Left colon (tissue), 2 donors: Measurements from ENCODE around the gene WNT7B. TPM values are rescaled to one million over a fixed set of nuclear protein-coding genes. Genes with fewer than 3 reads are reported as not detected.

Experiments used
- ATAC-seq: fragments of 200-7000 bp; cut with Tn5 transposase; one replicate; pipeline ENCODE4 v1.9.1; 2020; ENCODE audit warnings: mild to moderate bottlenecking, moderate library complexity
- DNase-seq, 2 donors: peaks; one replicate each; pipeline ENCODE4 v3.0.0-alpha.2; 2020
- intact Hi-C, 2 donors: fragments of 100-400 bp; cut with DNase I in 1 of 2; cut with micrococcal nuclease in 1 of 2; formaldehyde crosslinking; loops; one replicate each; pipeline versions ENCODE4 v1.11.2 to v1.14.0; 2022; cut with DNase I, micrococcal nuclease
- total RNA-seq, 2 donors: library from RNA; stranded (reverse); fragmentation: NEBNext Ultra II Directional; extraction: Animal tissue kit (Norgen Biotek cat#: 25700); gene quantifications; one replicate each; pipeline ENCODE4 v1.2.1, GENCODE V29; 2021
- donor health status: DM: no; HTN: no; CAD: no.
- donor health status: DM: yes; HTN: yes; CAD: no.

The WNT7B gene
- total RNA-seq, 2 donors from 2014 or later, result not detected

GRCh38 chr22:45999379-45999971, 22.5 kb upstream of the WNT7B start:
- DNase-seq, result no peak
- intact Hi-C loops, result loop anchor here (10.0 kb wide), 1 partner anchor 315 kb away; no protein-coding TSS in a partner anchor
- no peak for ATAC-seq

DNA sequence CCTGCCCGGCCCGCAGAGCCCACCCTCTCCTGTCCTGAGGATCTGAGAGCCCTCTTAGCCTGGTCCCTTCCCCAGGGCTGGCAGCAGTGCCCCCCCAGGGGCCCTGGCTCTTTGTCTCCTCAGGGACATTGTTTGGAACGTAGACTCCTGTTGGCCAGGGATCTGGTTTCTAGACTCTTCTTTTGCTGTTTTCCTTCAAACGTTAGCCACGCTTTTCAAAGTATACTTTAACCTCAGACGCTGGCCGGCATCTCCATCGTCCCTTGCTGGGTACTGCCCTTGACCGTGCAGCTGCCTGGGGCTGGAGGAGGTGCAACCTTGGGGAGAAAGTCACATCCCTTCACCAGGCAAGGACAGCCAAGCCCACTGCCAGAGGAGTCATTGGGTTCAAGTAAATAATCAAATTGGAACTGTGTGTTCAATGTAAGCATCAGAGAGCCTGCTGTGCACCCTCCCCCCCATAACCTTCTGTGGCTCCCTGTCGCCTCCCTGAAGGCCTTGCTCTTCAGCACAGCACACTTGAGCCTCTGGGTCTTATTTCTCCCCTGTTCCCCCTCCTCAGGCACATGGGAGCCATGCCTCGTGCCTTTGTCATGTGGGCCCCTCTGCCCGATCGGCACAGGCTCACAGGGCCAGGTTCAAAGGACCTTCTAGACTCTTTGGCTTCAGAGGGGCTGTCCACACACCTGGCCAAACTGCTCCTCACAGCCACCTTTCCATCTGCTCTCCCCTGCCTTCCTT, 21.8 kb upstream of the WNT7B start:
- DNase-seq (no peak), ATAC-seq (no peak)
- intact Hi-C loops, result loop anchor here (10.0 kb wide), 1 partner anchor 316 kb away; no protein-coding TSS in a partner anchor

GRCh38 chr22:45997777-45998637, 21.0 kb upstream of the WNT7B start:
- no peak for DNase-seq
- ATAC-seq, result no peak
- intact Hi-C loops, result loop anchor here (10.0 kb wide), 1 partner anchor 317 kb away; no protein-coding TSS in a partner anchor

DNA sequence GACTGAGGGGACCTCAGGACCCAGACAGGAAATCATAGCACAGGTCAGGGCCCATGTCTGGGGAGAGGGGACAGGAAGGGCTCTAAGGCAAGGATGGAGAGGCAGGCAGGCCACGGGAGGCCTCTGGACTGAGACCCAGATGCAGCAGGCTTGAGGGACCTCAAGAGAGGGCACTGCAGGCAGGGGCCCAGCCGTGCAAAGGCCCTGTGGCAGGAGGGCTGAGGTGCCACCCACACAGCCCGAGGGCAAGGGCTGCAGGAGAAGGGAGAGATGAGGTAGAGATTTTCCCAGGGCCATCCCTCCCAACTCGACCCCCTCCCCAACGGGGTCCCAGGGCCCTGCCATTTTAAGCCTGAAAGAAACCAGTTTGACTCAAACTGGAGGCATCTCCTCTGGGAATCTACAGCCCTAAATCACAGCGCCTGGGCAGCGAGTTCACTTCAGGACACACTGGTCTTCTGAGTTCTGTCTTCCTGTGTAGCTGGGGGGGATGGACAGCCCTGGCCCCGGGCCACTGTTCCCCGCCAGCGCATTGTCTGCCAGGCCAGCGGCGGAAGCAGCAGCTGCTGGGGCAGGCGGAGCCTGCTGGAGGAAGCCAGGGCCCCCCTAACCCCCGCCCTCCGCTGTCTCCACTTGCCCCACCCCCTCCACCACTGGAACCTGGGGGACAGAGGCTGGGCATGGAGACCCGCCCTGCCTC, 20.3 kb upstream of the WNT7B start:
- intact Hi-C loops, result loop anchor here (10.0 kb wide), 1 partner anchor 318 kb away; no protein-coding TSS in a partner anchor
- peak; percentile 73 to 85 for DNase-seq
- peak; percentile 52 for ATAC-seq

DNA sequence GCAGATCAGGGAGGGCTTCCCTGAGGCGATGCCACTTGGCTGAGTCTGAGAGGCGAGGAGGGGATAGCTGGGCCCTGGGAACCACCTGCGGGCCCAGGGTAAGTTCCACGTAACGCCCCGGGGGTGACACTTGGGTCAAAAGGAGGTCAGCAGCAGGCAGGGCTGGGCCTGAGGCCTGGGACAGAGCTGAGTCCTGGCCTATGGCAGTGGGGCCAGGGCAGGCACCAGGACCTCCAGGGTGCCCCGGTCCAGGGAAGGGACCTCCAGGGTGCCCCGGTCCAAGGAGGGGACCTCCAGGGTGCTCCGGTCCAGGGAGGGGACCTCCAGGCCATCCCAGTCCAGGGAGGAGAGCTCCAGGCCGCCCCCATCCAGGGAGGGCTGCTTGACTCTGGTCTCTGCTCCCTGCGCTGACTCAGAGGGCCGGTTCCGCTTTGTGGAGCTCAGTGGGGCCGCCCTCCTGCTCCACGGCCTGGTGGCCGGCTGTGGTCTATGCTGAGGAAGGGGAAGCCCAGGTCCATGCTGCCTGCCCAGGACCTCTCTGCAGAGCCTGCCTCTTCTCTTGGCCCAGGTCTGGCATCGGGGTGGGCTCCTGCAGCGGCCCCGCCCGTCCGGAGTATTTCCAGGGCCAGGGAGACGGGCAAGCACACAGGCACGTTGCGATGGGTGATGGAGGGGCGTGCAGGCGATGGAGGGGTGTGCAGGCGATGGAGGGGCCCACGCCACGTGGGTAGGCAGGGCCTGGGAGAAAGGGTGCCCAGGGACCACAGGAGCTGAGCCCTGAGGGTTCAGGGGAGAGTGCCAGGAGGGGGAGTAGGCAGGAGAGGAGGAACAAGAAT, 19.5 kb upstream of the WNT7B start:
- ATAC-seq (no peak), DNase-seq (peak in 1 of 2 donors; percentile 51)
- intact Hi-C loops, result loop anchor here (10.0 kb wide), 1 partner anchor 318 kb away; no protein-coding TSS in a partner anchor

DNA sequence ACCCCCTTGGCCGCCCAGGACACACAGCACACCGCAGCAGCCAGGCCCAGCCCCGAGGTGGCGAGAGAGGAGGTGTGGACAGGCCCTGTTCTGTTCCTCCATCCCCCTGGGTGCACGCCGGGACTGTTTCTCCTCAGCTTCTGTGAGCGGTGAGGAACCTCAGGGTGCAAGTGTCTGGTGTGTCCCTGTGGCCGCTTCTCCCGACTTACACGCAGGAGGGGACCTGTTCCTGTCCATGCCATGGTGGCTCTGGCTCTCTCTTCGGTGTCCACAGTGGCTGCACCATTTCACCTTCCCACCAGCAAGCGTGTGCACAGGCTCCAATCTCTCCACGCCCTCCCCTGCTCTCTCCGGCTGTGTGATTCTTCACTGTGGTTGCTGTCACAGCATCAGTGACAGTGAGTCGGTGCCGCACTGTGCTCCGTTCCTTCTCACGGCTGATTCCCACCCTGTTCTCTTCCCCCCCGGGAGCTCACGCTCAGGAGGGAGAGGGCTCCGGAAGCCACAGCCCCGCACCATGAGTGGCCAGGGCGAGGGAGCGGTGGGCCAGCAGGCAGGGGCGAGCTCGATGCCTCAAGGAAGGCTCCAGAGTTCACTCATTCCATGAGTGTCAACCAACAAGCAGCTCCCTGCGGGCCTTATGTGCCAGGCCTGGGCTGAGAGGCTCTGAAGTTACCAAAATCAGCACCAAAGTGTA, 18.6 kb upstream of the WNT7B start:
- DNase-seq (no peak), ATAC-seq (no peak)
- intact Hi-C loops, result loop anchor here (10.0 kb wide), 1 partner anchor 319 kb away; no protein-coding TSS in a partner anchor

DNA sequence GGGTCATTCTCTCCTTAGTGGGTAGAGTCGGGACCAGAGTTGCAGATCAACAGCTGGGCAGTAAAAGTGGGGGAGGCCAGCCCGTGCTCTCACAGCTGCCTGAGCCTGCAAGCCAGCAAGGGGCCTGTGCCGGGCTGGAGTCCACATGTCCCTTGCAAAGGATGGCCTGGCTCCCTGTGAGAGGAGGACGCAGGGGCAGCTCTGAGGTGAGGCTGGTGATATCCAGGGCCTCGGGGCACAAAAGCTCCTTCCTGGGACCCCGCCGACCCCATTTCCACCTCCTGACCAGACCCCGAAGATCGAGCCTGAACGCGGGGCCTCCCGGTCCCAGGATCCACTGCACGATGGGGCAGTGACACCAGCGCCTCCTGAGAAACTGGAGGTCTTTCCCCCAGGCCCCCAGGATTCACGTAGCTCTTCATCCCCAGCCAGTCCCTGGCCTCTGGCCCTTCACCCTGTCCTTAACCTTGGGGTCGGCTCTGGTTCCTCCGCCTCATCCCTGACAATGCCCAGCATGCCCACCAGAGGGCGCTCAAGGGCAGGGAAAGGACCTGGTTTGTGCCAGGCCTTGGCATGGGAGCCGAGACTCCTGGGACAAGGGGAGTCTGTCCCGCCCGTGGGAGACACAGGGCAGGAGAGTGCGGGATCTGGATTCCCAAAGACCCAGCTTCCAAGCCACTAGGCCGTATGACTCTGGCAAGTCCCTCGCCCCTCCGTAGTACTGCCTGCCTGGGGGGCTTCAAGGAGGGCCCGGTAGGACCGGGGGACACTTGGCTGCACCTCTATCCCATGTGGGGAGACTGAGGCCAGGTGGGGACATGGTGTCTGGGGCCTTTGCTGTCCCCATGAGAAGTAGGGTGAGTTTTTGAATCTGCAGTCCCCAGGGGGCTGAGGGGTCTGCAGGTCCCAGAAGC, 17.8 kb upstream of the WNT7B start:
- ATAC-seq (peak; percentile 72), DNase-seq (peak; percentile 58 to 80)
- intact Hi-C loops, result loop anchor here (10.0 kb wide), 1 partner anchor 320 kb away; no protein-coding TSS in a partner anchor

GRCh38 chr22:45993841-45994240, 16.9 kb upstream of the WNT7B start:
- intact Hi-C loops, result loop anchor here (10.0 kb wide), 1 partner anchor 321 kb away; no protein-coding TSS in a partner anchor
- no peak for DNase-seq

DNA sequence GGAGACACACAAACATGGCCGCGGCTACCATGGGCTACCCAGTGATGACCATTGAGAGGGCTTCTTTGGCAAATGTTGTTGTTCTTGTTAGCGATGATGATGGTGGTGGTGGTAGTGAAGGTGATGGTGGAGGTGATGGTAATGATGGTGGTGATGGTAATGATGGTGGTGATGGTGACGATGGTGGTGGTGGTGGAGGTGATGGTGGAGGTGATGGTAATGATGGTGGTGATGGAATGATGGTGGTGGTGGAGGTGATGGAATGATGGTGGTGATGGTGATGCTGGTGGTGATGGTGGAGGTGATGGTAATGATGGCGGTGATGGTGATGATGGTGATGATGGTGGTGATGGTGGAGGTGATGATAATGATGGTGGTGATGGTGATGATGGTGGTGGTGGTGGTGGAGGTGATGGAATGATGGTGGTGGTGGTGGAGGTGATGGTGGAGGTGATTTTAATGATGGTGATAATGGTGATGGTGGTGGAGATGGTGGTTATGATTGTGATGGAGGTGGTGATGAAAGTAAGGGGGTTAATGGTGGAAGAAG, 16.3 kb upstream of the WNT7B start:
- ATAC-seq (no peak), DNase-seq (no peak)
- intact Hi-C loops, result loop anchor here (10.0 kb wide), 1 partner anchor 322 kb away; no protein-coding TSS in a partner anchor

More at GRCh38 chr22:45993841-45994240, 16.9 kb upstream of the WNT7B start:
- ATAC-seq, result no peak

DNA sequence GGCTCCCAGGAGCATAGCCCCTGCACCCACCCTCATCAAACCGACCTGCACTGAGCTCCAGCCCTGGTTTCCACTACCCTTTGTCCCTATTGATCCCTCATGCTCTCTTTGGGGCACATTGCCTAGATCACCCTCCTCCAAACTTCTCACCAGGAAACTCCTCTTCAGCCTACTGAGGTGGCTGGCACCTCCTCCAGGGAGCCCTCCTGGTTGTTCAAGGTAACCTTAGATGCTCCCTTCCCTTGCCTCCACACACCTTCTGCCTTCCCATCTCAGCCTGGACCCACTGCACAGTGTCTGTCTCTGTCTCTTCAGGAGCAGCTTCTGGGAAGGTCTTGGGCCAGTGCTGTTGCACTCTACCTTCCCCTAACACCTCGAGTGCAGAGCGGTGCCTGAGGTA, 15.8 kb upstream of the WNT7B start:
- DNase-seq, result no peak
- intact Hi-C loops, result loop anchor here (10.0 kb wide), 1 partner anchor 322 kb away; no protein-coding TSS in a partner anchor
- no peak for ATAC-seq

DNA sequence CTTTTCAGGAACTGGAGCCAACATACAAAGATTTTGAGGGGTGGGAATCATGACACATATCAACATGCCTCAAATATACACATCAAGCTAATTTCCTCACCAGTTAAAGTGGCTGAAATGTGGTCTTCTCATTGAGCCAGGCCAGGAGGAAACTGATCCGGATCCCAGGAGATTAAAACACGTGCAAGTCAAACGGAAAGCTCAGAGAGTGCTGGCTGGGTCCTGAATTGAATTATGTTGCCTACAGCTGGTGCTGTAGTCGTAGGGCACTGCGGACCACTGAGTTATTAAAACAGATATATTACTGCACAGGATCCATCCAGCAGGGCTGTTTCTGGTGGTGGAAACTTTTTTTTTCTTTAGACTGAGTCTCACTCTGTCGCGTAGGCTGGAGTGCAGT, 14.1 kb upstream of the WNT7B start:
- ATAC-seq (no peak), DNase-seq (no peak)
- intact Hi-C loops, result loop anchor here (10.0 kb wide), 1 partner anchor 324 kb away; no protein-coding TSS in a partner anchor

DNA sequence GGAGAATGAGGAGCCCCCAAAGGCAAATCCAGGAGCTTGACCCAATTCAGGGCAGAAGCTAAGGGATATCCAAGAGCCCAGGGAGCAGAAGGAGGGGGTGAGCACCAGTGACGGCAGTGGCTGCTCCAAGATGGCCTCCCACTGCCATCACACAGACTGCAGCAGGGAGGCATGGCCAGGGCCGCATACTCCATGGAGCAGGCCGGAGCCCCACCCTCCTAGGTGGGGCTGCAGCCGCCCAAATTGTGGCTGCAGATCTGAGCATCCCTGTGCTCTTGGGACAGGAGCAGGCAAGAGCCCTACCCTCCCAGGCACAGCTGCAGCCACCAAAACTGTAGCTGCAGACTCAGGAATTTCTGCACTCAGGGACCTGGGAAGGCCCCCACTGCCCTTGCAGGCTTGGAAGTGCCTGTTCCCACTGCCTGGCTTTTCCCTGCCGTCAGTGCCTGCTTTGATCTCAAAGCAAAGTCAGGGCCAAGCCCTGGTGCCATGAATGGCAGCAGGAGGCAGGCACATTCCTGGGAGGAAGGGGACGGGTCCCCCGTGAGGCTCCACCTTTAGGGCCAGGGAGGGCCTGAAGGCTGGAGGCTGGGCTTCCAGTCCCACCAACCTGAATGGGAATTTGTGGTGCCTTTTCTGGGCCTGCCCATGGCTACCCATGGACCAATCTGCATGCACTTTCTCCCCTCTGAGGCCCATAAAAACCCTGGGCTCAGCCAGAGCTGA, 10.3 kb upstream of the WNT7B start:
- ATAC-seq (no peak), DNase-seq (no peak)
- intact Hi-C loops, result no loop called here

- intact Hi-C loops, result no loop called here
- ATAC-seq, result no peak
- no peak for DNase-seq
These were observed 7.5 kb upstream of the WNT7B start for GRCh38 chr22:45984316-45984916.

DNA sequence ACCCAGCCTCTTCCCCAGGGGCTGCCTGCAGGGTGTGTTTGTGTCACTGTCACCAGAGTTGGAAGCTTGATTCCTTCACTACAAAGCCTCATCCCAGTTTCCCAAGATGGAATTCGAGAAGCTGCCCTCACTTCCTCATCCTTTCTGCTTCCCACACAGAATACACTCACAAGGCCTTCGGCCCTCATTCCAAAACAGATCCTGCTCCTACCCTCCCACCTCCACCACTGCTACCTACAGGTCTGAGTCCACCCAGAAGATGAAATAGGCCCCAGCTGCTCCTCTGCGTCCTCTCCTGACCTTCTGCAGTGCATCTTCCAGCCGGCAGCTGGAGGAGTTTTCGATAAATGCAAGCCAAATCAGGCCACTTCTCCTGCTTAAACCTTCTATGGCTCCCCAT, 6.8 kb upstream of the WNT7B start:
- ATAC-seq (no peak), DNase-seq (no peak)
- intact Hi-C loops, result no loop called here

GRCh38 chr22:45980761-45981160, 3.8 kb upstream of the WNT7B start:
- intact Hi-C loops, result no loop called here
- ATAC-seq (no peak), DNase-seq (no peak)
